Measurements from ENCODE around the gene MLXIP. TPM values are rescaled to one million over a fixed set of nuclear protein-coding genes. Genes with fewer than 3 reads are reported as not detected.

Gene MLXIP
- total and polyA plus RNA-seq, 9 of the 15 experiments (the other 6 are each of a cell fraction or from before 2014, with no cell fraction given): 2.2 to 66.3 (median 18.1) TPM

- no peak for TF ChIP-seq ZBTB43 (CRISPR knock-in tag; IDR thresholded peaks at IDR 0.05)
- TF ChIP-seq ETV5 (CRISPR knock-in tag; IDR thresholded peaks at IDR 0.05; ENCODE audit: low read depth): peak; percentile 40; the same call in 1 of the 2 replicates
- TF ChIP-seq CBX1 (IDR thresholded peaks at IDR 0.05; ENCODE audit: low read depth): no peak
- peak; percentile 83 to 90; a peak in 2 of 4 replicates for TF ChIP-seq SIN3A (IDR thresholded peaks at IDR 0.05; ENCODE audit: borderline replicate concordance in 2 of 2, control insufficient read depth in 1 of 2, low read depth in 2 of 2, low read length in 2 of 2)
- TF ChIP-seq, protein P1, sequence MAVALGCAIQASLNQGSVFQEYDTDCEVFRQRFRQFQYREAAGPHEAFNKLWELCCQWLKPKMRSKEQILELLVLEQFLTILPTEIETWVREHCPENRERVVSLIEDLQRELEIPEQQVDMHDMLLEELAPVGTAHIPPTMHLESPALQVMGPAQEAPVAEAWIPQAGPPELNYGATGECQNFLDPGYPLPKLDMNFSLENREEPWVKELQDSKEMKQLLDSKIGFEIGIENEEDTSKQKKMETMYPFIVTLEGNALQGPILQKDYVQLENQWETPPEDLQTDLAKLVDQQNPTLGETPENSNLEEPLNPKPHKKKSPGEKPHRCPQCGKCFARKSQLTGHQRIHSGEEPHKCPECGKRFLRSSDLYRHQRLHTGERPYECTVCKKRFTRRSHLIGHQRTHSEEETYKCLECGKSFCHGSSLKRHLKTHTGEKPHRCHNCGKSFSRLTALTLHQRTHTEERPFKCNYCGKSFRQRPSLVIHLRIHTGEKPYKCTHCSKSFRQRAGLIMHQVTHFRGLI (CRISPR knock-in tag; IDR thresholded peaks at IDR 0.05): no peak
- TF ChIP-seq, protein P2, sequence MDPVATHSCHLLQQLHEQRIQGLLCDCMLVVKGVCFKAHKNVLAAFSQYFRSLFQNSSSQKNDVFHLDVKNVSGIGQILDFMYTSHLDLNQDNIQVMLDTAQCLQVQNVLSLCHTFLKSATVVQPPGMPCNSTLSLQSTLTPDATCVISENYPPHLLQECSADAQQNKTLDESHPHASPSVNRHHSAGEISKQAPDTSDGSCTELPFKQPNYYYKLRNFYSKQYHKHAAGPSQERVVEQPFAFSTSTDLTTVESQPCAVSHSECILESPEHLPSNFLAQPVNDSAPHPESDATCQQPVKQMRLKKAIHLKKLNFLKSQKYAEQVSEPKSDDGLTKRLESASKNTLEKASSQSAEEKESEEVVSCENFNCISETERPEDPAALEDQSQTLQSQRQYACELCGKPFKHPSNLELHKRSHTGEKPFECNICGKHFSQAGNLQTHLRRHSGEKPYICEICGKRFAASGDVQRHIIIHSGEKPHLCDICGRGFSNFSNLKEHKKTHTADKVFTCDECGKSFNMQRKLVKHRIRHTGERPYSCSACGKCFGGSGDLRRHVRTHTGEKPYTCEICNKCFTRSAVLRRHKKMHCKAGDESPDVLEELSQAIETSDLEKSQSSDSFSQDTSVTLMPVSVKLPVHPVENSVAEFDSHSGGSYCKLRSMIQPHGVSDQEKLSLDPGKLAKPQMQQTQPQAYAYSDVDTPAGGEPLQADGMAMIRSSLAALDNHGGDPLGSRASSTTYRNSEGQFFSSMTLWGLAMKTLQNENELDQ (CRISPR knock-in tag; IDR thresholded peaks at IDR 0.05; ENCODE audit: borderline replicate concordance): no peak
- TF ChIP-seq, protein P3, sequence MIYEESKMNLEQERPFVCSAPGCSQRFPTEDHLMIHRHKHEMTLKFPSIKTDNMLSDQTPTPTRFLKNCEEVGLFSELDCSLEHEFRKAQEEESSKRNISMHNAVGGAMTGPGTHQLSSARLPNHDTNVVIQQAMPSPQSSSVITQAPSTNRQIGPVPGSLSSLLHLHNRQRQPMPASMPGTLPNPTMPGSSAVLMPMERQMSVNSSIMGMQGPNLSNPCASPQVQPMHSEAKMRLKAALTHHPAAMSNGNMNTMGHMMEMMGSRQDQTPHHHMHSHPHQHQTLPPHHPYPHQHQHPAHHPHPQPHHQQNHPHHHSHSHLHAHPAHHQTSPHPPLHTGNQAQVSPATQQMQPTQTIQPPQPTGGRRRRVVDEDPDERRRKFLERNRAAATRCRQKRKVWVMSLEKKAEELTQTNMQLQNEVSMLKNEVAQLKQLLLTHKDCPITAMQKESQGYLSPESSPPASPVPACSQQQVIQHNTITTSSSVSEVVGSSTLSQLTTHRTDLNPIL (CRISPR knock-in tag; IDR thresholded peaks at IDR 0.05): no peak
- no peak for TF ChIP-seq ZBED1 (IDR thresholded peaks at IDR 0.05)
- TF ChIP-seq RFX7 (CRISPR knock-in tag; IDR thresholded peaks at IDR 0.05): no peak
- no peak; the same call in 1 of the 2 replicates for TF ChIP-seq BCOR (IDR thresholded peaks at IDR 0.05)
- TF ChIP-seq, protein P4, sequence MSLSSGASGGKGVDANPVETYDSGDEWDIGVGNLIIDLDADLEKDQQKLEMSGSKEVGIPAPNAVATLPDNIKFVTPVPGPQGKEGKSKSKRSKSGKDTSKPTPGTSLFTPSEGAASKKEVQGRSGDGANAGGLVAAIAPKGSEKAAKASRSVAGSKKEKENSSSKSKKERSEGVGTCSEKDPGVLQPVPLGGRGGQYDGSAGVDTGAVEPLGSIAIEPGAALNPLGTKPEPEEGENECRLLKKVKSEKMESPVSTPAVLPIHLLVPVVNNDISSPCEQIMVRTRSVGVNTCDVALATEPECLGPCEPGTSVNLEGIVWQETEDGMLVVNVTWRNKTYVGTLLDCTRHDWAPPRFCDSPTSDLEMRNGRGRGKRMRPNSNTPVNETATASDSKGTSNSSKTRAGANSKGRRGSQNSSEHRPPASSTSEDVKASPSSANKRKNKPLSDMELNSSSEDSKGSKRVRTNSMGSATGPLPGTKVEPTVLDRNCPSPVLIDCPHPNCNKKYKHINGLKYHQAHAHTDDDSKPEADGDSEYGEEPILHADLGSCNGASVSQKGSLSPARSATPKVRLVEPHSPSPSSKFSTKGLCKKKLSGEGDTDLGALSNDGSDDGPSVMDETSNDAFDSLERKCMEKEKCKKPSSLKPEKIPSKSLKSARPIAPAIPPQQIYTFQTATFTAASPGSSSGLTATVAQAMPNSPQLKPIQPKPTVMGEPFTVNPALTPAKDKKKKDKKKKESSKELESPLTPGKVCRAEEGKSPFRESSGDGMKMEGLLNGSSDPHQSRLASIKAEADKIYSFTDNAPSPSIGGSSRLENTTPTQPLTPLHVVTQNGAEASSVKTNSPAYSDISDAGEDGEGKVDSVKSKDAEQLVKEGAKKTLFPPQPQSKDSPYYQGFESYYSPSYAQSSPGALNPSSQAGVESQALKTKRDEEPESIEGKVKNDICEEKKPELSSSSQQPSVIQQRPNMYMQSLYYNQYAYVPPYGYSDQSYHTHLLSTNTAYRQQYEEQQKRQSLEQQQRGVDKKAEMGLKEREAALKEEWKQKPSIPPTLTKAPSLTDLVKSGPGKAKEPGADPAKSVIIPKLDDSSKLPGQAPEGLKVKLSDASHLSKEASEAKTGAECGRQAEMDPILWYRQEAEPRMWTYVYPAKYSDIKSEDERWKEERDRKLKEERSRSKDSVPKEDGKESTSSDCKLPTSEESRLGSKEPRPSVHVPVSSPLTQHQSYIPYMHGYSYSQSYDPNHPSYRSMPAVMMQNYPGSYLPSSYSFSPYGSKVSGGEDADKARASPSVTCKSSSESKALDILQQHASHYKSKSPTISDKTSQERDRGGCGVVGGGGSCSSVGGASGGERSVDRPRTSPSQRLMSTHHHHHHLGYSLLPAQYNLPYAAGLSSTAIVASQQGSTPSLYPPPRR (CRISPR knock-in tag; IDR thresholded peaks at IDR 0.05; ENCODE audit: borderline replicate concordance): no peak
- TF ChIP-seq NELFE (IDR thresholded peaks at IDR 0.05; ENCODE audit: insufficient read depth, insufficient read length): no peak
- TF ChIP-seq NCOR1 (IDR thresholded peaks at IDR 0.05): no peak
- no peak for TF ChIP-seq FOXP1 (CRISPR knock-in tag; IDR thresholded peaks at IDR 0.05)
- TF ChIP-seq KLF13 (tag; IDR thresholded peaks at IDR 0.05; ENCODE audit: borderline replicate concordance, low read depth): no peak
- no peak for TF ChIP-seq WHSC1 (IDR thresholded peaks at IDR 0.05; ENCODE audit: low read length)
- TF ChIP-seq HEY1 (CRISPR knock-in tag; IDR thresholded peaks at IDR 0.05; ENCODE audit: borderline replicate concordance): no peak
Observed at GRCh38 chr12:122081697-122082221, 3.2 kb downstream of the MLXIP start (continued).

Measured in K562 (cell line).